K562 (cell line): ENCODE data around the gene SORBS2. TPM values are rescaled to one million over a fixed set of nuclear protein-coding genes. Genes with fewer than 3 reads are reported as not detected.

Experiments
- ARNT ChIP-seq, 2 experiments: fragments of 450-650 bp; IDR thresholded peaks; 2 replicates each; pipeline ENCODE4 v1.6.1; 2016; ENCODE audit warnings: mild to moderate bottlenecking in 1 of 2
- CREBBP ChIP-seq: IDR thresholded peaks from one replicate; pipeline ENCODE4 v1.6.1; 2012; ENCODE audit warnings: low read depth, mild to moderate bottlenecking, control low read depth, inconsistent platforms, low read length
- DPF2 ChIP-seq: fragments of 450-650 bp; IDR thresholded peaks from 2 replicates; pipeline ENCODE4 v1.6.1; 2016
- HCFC1 ChIP-seq: IDR thresholded peaks from 2 replicates; pipeline ENCODE4 v1.6.1; 2012; ENCODE audit warnings: low read depth, low read length, improper control_type of control experiment
- KLF1 ChIP-seq: fragments of 450-650 bp; IDR thresholded peaks from 2 replicates; pipeline ENCODE4 v1.6.1; 2016; ENCODE audit warnings: missing genetic modification characterization, missing compliant biosample characterization
- NFXL1 ChIP-seq: fragments of 450-650 bp; formaldehyde crosslinking; IDR thresholded peaks from 2 replicates; pipeline ENCODE4 v1.4.0; 2021; ENCODE audit warnings: mild to moderate bottlenecking
- NRF1 ChIP-seq, 2 experiments: fragments of 450-650 bp; IDR thresholded peaks in 1 of 2; conservative IDR thresholded peaks in 1 of 2; 2 replicates each; pipeline ENCODE4 v1.6.1; 2014; ENCODE audit warnings: mild to moderate bottlenecking in 2 of 2
- PCBP1 ChIP-seq: fragments of 200-400 bp; formaldehyde crosslinking; IDR thresholded peaks from 2 replicates; pipeline ENCODE4 v1.6.1; 2018; ENCODE audit warnings: mild to moderate bottlenecking, low read depth, low read length; ENCODE audit not compliant: poor library complexity, severe bottlenecking
- POLR2H ChIP-seq: IDR thresholded peaks from 2 replicates; pipeline ENCODE4 v1.6.1; 2016; ENCODE audit warnings: missing genetic modification characterization, low read depth, mild to moderate bottlenecking, control low read depth, missing compliant biosample characterization, moderate library complexity
- SMARCB1 ChIP-seq: IDR thresholded peaks from 2 replicates; pipeline ENCODE4 v1.6.1; 2011; ENCODE audit warnings: improper control_type of control experiment, low read depth; ENCODE audit not compliant: insufficient read length
- SNIP1 ChIP-seq: fragments of 450-650 bp; IDR thresholded peaks from 2 replicates; pipeline ENCODE4 v1.7.1; 2017; ENCODE audit warnings: low read depth, mild to moderate bottlenecking
- ZNF695 ChIP-seq: fragments of 450-650 bp; formaldehyde crosslinking; IDR thresholded peaks from 2 replicates; pipeline ENCODE4 v1.4.0; 2020; ENCODE audit warnings: mild to moderate bottlenecking, moderate library complexity
- polyA plus RNA-seq, 8 experiments: library from polyadenylated mRNA; depleted of rRNA in 4 of 8; stranded (reverse) in 5 of 8; unstranded in 3 of 8; fragments of >200 nt; fragmentation: Nextera tagmentation in 2 of 8; fragmentation: Illumina TruSeq in 1 of 8; extraction: Ambion mirVana in 2 of 8; extraction: Trizol in 1 of 8; gene quantifications; 2 replicates each; pipeline versions ENCODE4 v1.2.1 to v1.2.3, GENCODE V29; 2011 to 2014; ENCODE audit warnings: inconsistent platforms in 1 of 8, missing spikeins in 1 of 8
- total RNA-seq, 7 experiments: library from RNA; depleted of rRNA in 6 of 7; stranded (reverse); fragments of >200 nt in 6 of 7; fragmentation: Illumina TruSeq in 2 of 7; extraction: Trizol in 2 of 7; gene quantifications; 2 replicates each; pipeline versions ENCODE4 v1.2.1 to v1.2.3, GENCODE V29; 2011 to 2021; ENCODE audit warnings: low replicate concordance in 1 of 7
- TF ChIP-seq, protein P1 (sequence below): sonication (generic); formaldehyde crosslinking; IDR thresholded peaks from 2 replicates; pipeline ENCODE4 v1.8.1; 2023; ENCODE audit warnings: mild to moderate bottlenecking, missing genetic modification reagents
- TF ChIP-seq, protein P2 (sequence below): sonication (generic); formaldehyde crosslinking; IDR thresholded peaks from 2 replicates; pipeline ENCODE4 v1.4.0; 2020; ENCODE audit warnings: mild to moderate bottlenecking, missing genetic modification reagents
- TF ChIP-seq, protein P3 (sequence below), 2 experiments: fragments of 200-800 bp in 1 of 2; sonication (Bioruptor generic) in 1 of 2; sonication (generic) in 1 of 2; formaldehyde crosslinking in 1 of 2; IDR thresholded peaks in 1 of 2; conservative IDR thresholded peaks in 1 of 2; 2 replicates each; pipeline versions ENCODE4 v1.5.0 to v1.6.1; 2016 to 2020; ENCODE audit warnings: missing compliant biosample characterization in 1 of 2, missing genetic modification characterization in 1 of 2, missing genetic modification reagents in 1 of 2
- TF ChIP-seq, protein P4 (sequence below): fragments of 200-400 bp; formaldehyde crosslinking; IDR thresholded peaks from 2 replicates; pipeline ENCODE4 v1.6.1; 2017; ENCODE audit warnings: mild to moderate bottlenecking, low read depth, low read length, moderate library complexity

The SORBS2 gene
- total and polyA plus RNA-seq, 9 of the 15 experiments (the other 6 are each of a cell fraction or from before 2014, with no cell fraction given), result 0.29 TPM; not detected in 8

DNA sequence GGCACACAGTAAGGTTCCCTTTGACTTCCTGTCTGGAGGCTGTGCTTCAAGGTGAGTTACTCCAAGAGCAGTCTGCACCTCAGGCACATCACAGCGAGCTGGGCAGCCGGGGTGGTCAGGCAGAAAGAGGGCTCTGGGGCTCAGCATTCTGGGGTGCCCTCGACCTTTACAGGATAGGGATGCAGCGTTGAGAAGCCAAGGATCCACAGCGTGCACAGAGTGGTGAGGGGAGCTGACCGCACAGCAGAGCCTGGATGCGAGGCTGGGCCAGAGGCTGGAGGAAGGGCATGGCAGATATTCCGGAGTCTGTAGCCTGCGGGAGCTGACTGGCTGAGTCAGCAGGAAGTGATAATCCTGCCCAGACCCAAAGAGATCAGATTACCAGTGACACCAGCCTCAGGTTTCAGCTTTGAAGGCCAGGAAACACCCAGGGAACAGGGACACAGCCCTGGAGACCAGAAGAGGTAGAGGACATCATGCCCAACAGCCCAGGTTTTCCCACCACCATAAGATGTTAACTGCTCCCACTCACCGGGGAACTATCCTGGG is 238.3 kb downstream of the SORBS2 start (continued):
- TF ChIP-seq, protein P1, sequence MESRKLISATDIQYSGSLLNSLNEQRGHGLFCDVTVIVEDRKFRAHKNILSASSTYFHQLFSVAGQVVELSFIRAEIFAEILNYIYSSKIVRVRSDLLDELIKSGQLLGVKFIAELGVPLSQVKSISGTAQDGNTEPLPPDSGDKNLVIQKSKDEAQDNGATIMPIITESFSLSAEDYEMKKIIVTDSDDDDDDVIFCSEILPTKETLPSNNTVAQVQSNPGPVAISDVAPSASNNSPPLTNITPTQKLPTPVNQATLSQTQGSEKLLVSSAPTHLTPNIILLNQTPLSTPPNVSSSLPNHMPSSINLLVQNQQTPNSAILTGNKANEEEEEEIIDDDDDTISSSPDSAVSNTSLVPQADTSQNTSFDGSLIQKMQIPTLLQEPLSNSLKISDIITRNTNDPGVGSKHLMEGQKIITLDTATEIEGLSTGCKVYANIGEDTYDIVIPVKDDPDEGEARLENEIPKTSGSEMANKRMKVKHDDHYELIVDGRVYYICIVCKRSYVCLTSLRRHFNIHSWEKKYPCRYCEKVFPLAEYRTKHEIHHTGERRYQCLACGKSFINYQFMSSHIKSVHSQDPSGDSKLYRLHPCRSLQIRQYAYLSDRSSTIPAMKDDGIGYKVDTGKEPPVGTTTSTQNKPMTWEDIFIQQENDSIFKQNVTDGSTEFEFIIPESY (CRISPR knock-in tag), result no peak
- no peak for TF ChIP-seq SMARCB1
- TF ChIP-seq POLR2H (tag), result no peak
- TF ChIP-seq DPF2, result peak; percentile 71
- TF ChIP-seq, protein P2, sequence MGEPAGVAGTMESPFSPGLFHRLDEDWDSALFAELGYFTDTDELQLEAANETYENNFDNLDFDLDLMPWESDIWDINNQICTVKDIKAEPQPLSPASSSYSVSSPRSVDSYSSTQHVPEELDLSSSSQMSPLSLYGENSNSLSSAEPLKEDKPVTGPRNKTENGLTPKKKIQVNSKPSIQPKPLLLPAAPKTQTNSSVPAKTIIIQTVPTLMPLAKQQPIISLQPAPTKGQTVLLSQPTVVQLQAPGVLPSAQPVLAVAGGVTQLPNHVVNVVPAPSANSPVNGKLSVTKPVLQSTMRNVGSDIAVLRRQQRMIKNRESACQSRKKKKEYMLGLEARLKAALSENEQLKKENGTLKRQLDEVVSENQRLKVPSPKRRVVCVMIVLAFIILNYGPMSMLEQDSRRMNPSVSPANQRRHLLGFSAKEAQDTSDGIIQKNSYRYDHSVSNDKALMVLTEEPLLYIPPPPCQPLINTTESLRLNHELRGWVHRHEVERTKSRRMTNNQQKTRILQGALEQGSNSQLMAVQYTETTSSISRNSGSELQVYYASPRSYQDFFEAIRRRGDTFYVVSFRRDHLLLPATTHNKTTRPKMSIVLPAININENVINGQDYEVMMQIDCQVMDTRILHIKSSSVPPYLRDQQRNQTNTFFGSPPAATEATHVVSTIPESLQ (CRISPR knock-in tag), result no peak
- no peak for TF ChIP-seq ARNT (IDR thresholded peaks at IDR 0.05)
- TF ChIP-seq NFXL1 (CRISPR knock-in tag), result no peak
- TF ChIP-seq, protein P3, sequence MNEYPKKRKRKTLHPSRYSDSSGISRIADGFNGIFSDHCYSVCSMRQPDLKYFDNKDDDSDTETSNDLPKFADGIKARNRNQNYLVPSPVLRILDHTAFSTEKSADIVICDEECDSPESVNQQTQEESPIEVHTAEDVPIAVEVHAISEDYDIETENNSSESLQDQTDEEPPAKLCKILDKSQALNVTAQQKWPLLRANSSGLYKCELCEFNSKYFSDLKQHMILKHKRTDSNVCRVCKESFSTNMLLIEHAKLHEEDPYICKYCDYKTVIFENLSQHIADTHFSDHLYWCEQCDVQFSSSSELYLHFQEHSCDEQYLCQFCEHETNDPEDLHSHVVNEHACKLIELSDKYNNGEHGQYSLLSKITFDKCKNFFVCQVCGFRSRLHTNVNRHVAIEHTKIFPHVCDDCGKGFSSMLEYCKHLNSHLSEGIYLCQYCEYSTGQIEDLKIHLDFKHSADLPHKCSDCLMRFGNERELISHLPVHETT (CRISPR knock-in tag; conservative IDR thresholded peaks at IDR 0.05 in 1 of 2, IDR thresholded peaks at IDR 0.05 in 1 of 2), result no peak
- no peak for TF ChIP-seq PCBP1
- TF ChIP-seq, protein P4, sequence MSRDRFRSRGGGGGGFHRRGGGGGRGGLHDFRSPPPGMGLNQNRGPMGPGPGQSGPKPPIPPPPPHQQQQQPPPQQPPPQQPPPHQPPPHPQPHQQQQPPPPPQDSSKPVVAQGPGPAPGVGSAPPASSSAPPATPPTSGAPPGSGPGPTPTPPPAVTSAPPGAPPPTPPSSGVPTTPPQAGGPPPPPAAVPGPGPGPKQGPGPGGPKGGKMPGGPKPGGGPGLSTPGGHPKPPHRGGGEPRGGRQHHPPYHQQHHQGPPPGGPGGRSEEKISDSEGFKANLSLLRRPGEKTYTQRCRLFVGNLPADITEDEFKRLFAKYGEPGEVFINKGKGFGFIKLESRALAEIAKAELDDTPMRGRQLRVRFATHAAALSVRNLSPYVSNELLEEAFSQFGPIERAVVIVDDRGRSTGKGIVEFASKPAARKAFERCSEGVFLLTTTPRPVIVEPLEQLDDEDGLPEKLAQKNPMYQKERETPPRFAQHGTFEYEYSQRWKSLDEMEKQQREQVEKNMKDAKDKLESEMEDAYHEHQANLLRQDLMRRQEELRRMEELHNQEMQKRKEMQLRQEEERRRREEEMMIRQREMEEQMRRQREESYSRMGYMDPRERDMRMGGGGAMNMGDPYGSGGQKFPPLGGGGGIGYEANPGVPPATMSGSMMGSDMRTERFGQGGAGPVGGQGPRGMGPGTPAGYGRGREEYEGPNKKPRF, result no peak
- no peak for TF ChIP-seq KLF1
- peak in 1 of 2 experiments; percentile 20; a peak in 1 of 4 replicates for TF ChIP-seq NRF1 (conservative IDR thresholded peaks at IDR 0.05 in 1 of 2, IDR thresholded peaks at IDR 0.05 in 1 of 2)
- TF ChIP-seq ZNF695 (CRISPR knock-in tag), result no peak
- no peak for TF ChIP-seq CREBBP
- no peak for TF ChIP-seq HCFC1
- TF ChIP-seq SNIP1, result no peak
